IgD-negative memory B cell (primary cell): Measurements from ENCODE around the gene PPA1. TPM values are rescaled to one million over a fixed set of nuclear protein-coding genes. Genes with fewer than 3 reads are reported as not detected.
"Not testable (repeated sequence)": the region's sequence is repeated elsewhere in the genome, so short reads cannot be mapped to it uniquely, and the experiment has no call there.

Experiments used
- H3K27ac Mint-ChIP-seq, 3 donors: one replicate each; pipeline ENCODE4 v1.8.0; 2020 to 2022; ENCODE audit warnings: mild to moderate bottlenecking in 3 of 3, mixed read lengths in 3 of 3, moderate library complexity in 1 of 3
- H3K27me3 Mint-ChIP-seq: one replicate; pipeline ENCODE4 v1.8.0; 2021; ENCODE audit warnings: mixed read lengths
- H3K36me3 Mint-ChIP-seq: one replicate; pipeline ENCODE4 v1.8.0; 2020; ENCODE audit warnings: mild to moderate bottlenecking, mixed read lengths
- H3K4me1 Mint-ChIP-seq, 3 donors: one replicate each; pipeline ENCODE4 v1.8.0; 2020 to 2022; ENCODE audit warnings: mixed read lengths in 3 of 3, mild to moderate bottlenecking in 1 of 3
- H3K4me3 Mint-ChIP-seq, 4 donors: one replicate each; pipeline ENCODE4 v1.8.0; 2020 to 2022; ENCODE audit warnings: mild to moderate bottlenecking in 4 of 4, mixed read lengths in 4 of 4, moderate library complexity in 3 of 4
- H3K9me3 Mint-ChIP-seq, 3 donors: one replicate each; pipeline ENCODE4 v1.8.0; 2020 to 2021; ENCODE audit warnings: mixed read lengths in 3 of 3, mild to moderate bottlenecking in 1 of 3
- polyA plus RNA-seq: library from polyadenylated mRNA; unstranded; fragments of 300-500 nt; fragmentation: Illumina TruSeq; gene quantifications from one replicate; pipeline ENCODE4 v1.2.3, GENCODE V29; 2021

Gene PPA1
- polyA plus RNA-seq, 1 donor from 2014 or later = 76.4 TPM

- H3K27me3 Mint-ChIP-seq = no peaks in the 10 kb centered on the region
- no peak overlapping the region for H3K4me3 Mint-ChIP-seq
- H3K27ac Mint-ChIP-seq = no peak overlapping the region
- no peaks in the 10 kb centered on the region for H3K9me3 Mint-ChIP-seq
- peaks cover 11% of the 10 kb centered on the region for H3K36me3 Mint-ChIP-seq
- no peaks in the 10 kb centered on the region for H3K4me1 Mint-ChIP-seq
Observed at GRCh38 chr10:70206762-70207161, 26.5 kb downstream of the PPA1 start.

DNA sequence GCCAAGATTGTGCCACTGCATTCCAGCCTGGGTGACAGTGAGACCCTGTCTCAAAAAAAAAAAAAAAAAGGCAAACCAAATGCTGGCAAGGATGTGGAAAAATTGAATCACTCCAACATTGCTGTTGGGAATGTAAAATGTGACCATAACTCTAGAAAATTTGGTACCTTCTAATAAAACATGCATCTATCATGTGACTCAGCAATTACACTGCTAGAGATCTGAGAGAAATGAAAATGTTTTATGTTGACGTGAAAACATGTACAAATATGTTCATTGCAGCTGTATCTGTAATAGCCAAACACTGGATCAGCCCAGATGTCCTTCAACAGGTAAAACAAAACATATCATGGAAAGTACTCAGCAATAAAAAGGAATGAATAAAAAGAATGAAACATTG lies 32.1 kb downstream of the PPA1 start:
- peaks cover 0 to 2% (median 0%) of the 10 kb centered on the region in 3 donors for H3K9me3 Mint-ChIP-seq
- no peaks in the 10 kb centered on the region for H3K27me3 Mint-ChIP-seq
- peaks cover 2% of the 10 kb centered on the region for H3K36me3 Mint-ChIP-seq
- H3K27ac Mint-ChIP-seq = no peak overlapping the region
- no peaks in the 10 kb centered on the region for H3K4me1 Mint-ChIP-seq
- H3K4me3 Mint-ChIP-seq = no peak overlapping the region

DNA sequence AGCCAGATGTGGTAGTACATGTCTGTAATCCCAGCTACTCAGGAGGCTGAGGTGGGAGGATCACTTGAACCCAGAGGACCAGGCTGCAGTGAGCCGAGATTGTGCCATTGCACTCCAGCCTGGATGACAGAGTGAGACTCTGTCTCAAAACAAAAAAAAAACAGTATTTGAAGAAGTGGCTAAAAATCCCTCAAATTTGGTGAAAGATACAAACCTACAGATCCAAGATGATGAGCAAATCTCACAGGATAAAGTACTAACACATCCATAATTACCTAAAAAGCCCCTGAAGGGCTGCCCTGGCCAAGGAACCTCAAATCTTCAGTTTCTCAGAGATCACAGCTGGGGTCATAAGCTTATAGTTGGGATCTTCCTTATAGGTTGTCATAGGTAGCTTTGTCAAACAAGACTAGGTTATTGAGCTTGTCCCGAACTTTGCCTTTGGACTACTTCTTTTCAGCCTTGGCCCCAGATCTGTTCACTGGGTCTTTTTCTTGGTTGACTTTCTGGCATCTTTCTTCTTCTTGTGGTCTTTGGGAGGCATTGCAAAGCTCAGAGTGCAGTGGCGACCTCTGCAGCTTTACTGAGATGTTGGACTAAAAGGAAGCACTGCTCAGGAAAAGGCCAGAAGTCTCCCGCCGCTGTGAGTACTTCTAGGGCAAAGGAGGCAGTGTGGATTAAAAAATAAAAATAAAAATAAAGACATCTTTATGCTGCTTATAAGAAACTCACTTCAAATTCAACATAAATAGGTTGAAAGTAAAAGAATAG lies 34.3 kb downstream of the PPA1 start:
- Mint-ChIP-seq H3K4me3 (no peak overlapping the region), H3K27ac (no peak overlapping the region), H3K27me3 (no peaks in the 10 kb centered on the region), H3K9me3 (peaks cover 0 to 2% (median 0%) of the 10 kb centered on the region in 3 donors), H3K4me1 (no peaks in the 10 kb centered on the region), H3K36me3 (no peaks in the 10 kb centered on the region)

DNA sequence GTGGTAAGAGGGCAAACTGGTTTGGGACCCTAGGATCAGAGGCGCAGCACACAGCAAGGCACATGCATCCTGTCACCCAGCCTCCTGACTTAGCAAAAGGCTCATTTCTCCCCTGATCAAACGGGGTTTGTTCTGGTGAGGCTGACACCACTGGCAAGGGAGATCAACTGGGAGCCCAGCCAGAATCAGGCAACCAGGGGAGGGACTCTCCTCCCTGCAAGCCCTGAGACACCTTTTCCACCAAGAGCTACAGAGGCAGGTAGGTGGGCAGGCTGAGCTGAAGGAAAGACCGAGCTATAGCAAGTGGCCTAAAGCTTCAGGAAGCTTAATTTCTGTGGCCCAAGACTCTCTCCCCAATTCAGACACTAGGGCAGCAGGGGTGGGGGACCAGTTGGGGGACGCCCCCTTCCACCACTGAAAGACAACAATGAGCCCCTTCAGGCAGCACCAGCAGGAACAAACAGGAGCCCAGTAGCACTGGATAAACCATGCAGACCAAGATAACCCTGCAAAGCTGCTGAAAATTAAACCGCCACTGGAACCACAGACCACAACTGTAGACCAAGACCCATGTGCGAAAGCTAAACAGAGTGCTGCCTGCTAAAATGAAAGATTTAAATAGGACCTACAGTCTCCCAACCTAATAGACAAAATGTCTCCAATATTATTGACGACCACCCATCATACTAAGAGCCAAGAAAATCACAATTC lies 35.8 kb downstream of the PPA1 start:
- no peaks in the 10 kb centered on the region for H3K36me3 Mint-ChIP-seq
- no peaks in the 10 kb centered on the region for H3K27me3 Mint-ChIP-seq
- H3K9me3 Mint-ChIP-seq = peaks cover 0 to 2% (median 0%) of the 10 kb centered on the region in 3 donors
- no peak overlapping the region for H3K27ac Mint-ChIP-seq
- no peaks in the 10 kb centered on the region for H3K4me1 Mint-ChIP-seq
- no peak overlapping the region for H3K4me3 Mint-ChIP-seq

GRCh38 chr10:70193391-70193844 lies 39.8 kb downstream of the PPA1 start:
- H3K4me3 Mint-ChIP-seq = no peak overlapping the region
- H3K4me1 Mint-ChIP-seq = no peaks in the 10 kb centered on the region
- no peaks in the 10 kb centered on the region for H3K27me3 Mint-ChIP-seq
- H3K36me3 Mint-ChIP-seq = no peaks in the 10 kb centered on the region
- H3K27ac Mint-ChIP-seq = no peak overlapping the region
- peaks cover 0 to 2% (median 0%) of the 10 kb centered on the region in 3 donors for H3K9me3 Mint-ChIP-seq

DNA sequence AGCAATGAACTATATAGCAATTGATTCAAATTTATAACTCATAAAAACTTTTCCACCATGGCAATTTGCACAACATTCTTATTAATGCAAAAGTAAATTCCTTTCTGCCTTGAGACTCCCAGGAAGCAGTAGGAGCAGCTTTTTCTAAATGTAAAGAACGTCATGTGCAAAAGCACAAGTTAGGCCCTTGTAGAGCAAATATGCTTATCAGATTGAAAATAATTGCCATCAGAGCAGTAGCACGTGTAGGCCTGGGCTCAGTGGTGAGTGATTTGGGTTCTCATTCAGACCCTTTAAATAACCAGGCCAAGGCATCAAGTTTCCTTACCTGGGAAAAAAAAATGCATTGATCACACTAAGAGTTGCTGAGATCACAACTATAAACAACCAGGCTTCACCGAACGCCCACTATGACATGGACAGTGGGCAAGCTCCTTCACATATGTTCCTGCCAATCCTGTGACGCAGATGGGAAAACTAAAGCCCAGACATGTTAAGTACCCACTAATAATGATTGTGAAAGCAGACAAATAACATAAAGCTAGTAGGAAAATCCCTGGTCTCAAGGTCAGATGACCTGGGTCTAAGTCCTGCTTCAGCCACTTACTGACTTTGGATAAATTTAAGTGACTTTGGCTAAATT lies 40.8 kb downstream of the PPA1 start:
- Mint-ChIP-seq H3K36me3 (no peaks in the 10 kb centered on the region), H3K4me1 (no peaks in the 10 kb centered on the region), H3K9me3 (no peaks in the 10 kb centered on the region), H3K27ac (no peak overlapping the region), H3K27me3 (no peaks in the 10 kb centered on the region), H3K4me3 (no peak overlapping the region)

GRCh38 chr10:70191972-70192305 lies 41.3 kb downstream of the PPA1 start:
- no peak overlapping the region for H3K4me3 Mint-ChIP-seq
- H3K36me3 Mint-ChIP-seq = no peaks in the 10 kb centered on the region
- H3K4me1 Mint-ChIP-seq = no peaks in the 10 kb centered on the region
- H3K27ac Mint-ChIP-seq = no peak overlapping the region
- no peaks in the 10 kb centered on the region for H3K27me3 Mint-ChIP-seq
- no peaks in the 10 kb centered on the region for H3K9me3 Mint-ChIP-seq

DNA sequence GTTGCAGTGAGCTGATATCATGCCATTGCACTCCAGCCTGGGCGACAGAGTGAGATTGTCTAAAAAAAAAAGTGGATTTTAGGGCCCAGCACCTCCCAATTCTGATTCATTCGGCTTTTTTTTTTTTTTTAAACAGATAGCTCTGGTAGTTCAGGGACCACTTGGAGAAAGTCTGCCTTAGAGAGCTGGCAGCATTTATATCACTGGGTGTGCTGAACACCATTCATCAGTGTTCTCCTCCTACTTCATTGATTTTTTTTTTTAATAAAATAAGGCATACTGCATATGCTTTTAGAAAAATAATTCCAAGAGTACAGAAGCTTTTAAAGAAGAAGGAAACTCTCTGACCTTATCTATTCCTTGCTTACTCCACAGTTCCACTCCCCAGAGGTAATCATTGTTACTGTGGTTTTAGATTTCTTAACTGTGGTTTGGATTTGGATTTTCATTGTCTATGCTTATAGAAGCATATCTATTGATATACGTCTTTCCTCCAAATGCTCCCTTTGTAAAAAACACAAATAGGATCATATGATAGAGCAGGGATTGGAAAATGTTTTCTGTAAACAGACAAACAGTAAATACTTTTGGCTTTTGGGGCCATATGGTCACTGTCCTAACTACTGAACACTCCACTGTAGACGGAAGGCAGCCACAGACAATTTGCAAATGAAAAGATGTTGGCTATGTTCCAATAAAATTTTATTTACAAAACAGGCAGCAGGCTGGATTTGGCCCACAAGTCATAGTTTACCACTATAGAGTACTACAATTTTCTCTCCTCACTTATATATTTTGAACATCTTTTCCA lies 41.9 kb downstream of the PPA1 start:
- no peaks in the 10 kb centered on the region for H3K27me3 Mint-ChIP-seq
- H3K27ac Mint-ChIP-seq = no peak overlapping the region
- H3K4me3 Mint-ChIP-seq = no peak overlapping the region
- no peaks in the 10 kb centered on the region for H3K36me3 Mint-ChIP-seq
- H3K4me1 Mint-ChIP-seq = no peaks in the 10 kb centered on the region
- no peaks in the 10 kb centered on the region for H3K9me3 Mint-ChIP-seq

DNA sequence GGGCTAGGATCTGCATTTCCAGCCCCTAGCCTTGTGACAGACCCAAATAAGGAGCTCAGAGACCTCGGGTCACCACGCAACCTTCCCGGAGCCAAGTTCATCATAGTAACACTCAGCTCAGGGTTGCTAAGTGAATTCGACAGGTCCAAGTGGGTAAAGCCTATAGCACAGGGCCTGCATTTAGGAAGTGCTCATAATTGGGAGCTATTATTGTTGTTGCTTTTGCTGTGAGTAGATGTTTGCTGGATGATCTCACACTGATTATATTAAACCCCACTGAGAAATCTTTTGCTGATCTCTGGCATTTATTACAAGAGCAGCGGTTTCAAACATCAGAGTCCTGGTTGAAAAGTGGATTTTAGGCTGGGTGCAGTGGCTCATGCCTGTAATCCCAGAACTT lies 42.6 kb downstream of the PPA1 start:
- no peaks in the 10 kb centered on the region for H3K36me3 Mint-ChIP-seq
- H3K4me3 Mint-ChIP-seq = no peak overlapping the region
- H3K27me3 Mint-ChIP-seq = no peaks in the 10 kb centered on the region
- no peak overlapping the region for H3K27ac Mint-ChIP-seq
- no peaks in the 10 kb centered on the region for H3K4me1 Mint-ChIP-seq
- H3K9me3 Mint-ChIP-seq = no peaks in the 10 kb centered on the region

DNA sequence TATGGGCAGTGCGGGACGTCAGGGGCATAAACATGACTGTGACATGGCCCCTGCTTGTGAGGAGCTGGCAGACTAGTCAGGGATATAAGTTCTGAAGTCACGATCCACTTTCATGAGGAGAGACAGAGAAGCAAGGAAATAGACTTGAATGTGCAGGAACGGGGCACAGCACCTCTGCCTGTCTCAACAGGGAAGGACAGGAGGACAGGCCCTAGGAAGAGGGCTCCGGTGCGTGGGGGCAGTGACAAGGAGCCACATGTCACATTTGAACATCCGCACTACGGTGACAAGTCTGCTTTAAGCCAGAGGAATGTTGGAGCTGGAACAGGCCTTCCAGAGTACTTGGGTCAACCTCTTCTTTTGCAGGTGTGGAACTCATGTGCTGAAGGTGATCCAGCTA lies 43.1 kb downstream of the PPA1 start:
- Mint-ChIP-seq H3K27ac (peak overlapping the region in 1 of 3 donors; percentile 83), H3K4me1 (no peaks in the 10 kb centered on the region), H3K4me3 (no peak overlapping the region), H3K36me3 (no peaks in the 10 kb centered on the region), H3K27me3 (no peaks in the 10 kb centered on the region), H3K9me3 (no peaks in the 10 kb centered on the region)

GRCh38 chr10:70188768-70189167 lies 44.5 kb downstream of the PPA1 start:
- Mint-ChIP-seq H3K36me3 (no peaks in the 10 kb centered on the region), H3K4me3 (no peak overlapping the region), H3K9me3 (no peaks in the 10 kb centered on the region), H3K27me3 (peaks cover 2% of the 10 kb centered on the region), H3K27ac (no peak overlapping the region), H3K4me1 (no peaks in the 10 kb centered on the region)

DNA sequence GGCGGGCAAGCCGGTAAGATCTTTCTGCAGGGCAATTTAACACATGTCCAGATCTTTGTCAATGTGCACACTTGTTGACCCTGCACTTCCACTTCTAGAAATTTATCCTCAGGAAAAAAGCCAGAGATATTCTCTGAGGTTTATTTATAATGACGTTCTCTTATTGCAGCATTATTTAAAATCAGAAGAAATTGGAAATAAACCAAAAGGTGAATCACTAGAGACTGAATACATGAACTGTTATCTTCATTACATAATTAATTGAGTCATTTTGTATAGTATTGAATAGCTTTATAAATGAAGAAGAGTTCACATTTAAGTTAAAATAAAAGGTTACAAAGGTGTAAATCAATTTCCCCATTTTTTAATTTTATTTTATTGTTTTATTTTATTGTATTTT lies 46.7 kb downstream of the PPA1 start:
- peaks cover 4% of the 10 kb centered on the region for H3K27me3 Mint-ChIP-seq
- H3K36me3 Mint-ChIP-seq = no peaks in the 10 kb centered on the region
- H3K4me1 Mint-ChIP-seq = no peaks in the 10 kb centered on the region
- H3K27ac Mint-ChIP-seq = no peak overlapping the region
- H3K4me3 Mint-ChIP-seq = no peak overlapping the region
- no peaks in the 10 kb centered on the region for H3K9me3 Mint-ChIP-seq

- Mint-ChIP-seq H3K36me3 (no peaks in the 10 kb centered on the region), H3K4me1 (no peaks in the 10 kb centered on the region), H3K4me3 (no peak overlapping the region), H3K27me3 (peaks cover 4% of the 10 kb centered on the region), H3K9me3 (no peaks in the 10 kb centered on the region), H3K27ac (no peak overlapping the region)
Observed at GRCh38 chr10:70186090-70186489, 47.1 kb downstream of the PPA1 start.

DNA sequence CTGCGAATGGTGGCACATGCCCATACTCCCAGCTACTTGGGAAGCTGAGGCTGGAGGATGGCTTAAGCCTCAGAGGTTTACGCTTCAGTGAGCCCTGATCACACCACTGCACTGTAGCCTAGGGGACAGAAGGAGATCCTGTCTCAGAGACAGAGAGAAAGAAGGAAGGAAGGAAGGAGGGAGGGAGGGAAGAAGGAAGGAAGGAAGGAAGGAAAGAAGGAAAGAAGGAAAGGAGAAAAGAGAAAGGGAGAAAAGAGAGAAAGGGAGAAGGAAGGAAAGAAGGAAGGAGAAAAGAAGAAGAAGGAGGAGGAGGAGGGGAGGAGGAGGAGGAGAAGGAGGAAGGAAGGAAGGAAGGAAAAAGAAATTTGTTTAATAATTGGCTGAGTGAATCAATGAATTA lies 49.9 kb downstream of the PPA1 start:
- H3K27ac Mint-ChIP-seq = peak overlapping the region in 1 of 3 donors; percentile 63
- no peak overlapping the region for H3K4me3 Mint-ChIP-seq
- peaks cover 5% of the 10 kb centered on the region for H3K27me3 Mint-ChIP-seq
- no peaks in the 10 kb centered on the region for H3K4me1 Mint-ChIP-seq
- H3K9me3 Mint-ChIP-seq = peaks cover 0 to 3% (median 0%) of the 10 kb centered on the region in 3 donors
- no peaks in the 10 kb centered on the region for H3K36me3 Mint-ChIP-seq

- not testable (repeated sequence) for H3K4me1 Mint-ChIP-seq, H3K36me3 Mint-ChIP-seq, H3K27ac Mint-ChIP-seq, H3K27me3 Mint-ChIP-seq, H3K9me3 Mint-ChIP-seq, H3K4me3 Mint-ChIP-seq
Observed at GRCh38 chr10:70179209-70179608, 54.0 kb downstream of the PPA1 start.
